Measurements from ENCODE around the gene HAVCR1. TPM values are rescaled to one million over a fixed set of nuclear protein-coding genes. Genes with fewer than 3 reads are reported as not detected.

Gene HAVCR1
- total and polyA plus RNA-seq, 11 donors = 0.18 to 0.56 TPM; not detected in 9

- intact Hi-C loops (cut with DNase I) = no loop called here
Measured at GRCh38 chr5:157068339-157068738, 9.4 kb upstream of the HAVCR1 start.

GRCh38 chr5:157067005-157067404 lies 8.1 kb upstream of the HAVCR1 start:
- intact Hi-C loops (cut with DNase I) = no loop called here
- Histone ChIP-seq H3K9me3 (no peaks in the 10 kb centered on the region), H3K36me3 (no peaks in the 10 kb centered on the region), H3K27me3 (no peaks in the 10 kb centered on the region), H3K27ac (no peak overlapping the region), H3K4me3 (no peak overlapping the region), H3K4me1 (no peaks in the 10 kb centered on the region)
- no peak for TF ChIP-seq CTCF (IDR thresholded peaks at IDR 0.05)
- ATAC-seq (no peak), DNase-seq (no peak)
- 49 to 79% (median 63%) methylated on average over 2 of the region's 2 CpGs for WGBS, 4 donors

More at GRCh38 chr5:157068339-157068738, 9.4 kb upstream of the HAVCR1 start:
- 94 to 97% (median 95%) methylated on average over 5 of the region's 5 CpGs for WGBS, 4 donors
- DNase-seq (no peak), ATAC-seq (no peak)
- no peaks in the 10 kb centered on the region for H3K9me3 ChIP-seq
- H3K27me3 ChIP-seq = no peaks in the 10 kb centered on the region
- no peaks in the 10 kb centered on the region for H3K4me1 ChIP-seq
- no peak for TF ChIP-seq CTCF (IDR thresholded peaks at IDR 0.05)
- TF ChIP-seq POLR2A (IDR thresholded peaks at IDR 0.05) = no peak
- no peak overlapping the region for H3K4me3 ChIP-seq
- H3K27ac ChIP-seq = no peak overlapping the region
- H3K36me3 ChIP-seq = no peaks in the 10 kb centered on the region

GRCh38 chr5:157066080-157066479 lies 7.2 kb upstream of the HAVCR1 start:
- TF ChIP-seq CTCF (IDR thresholded peaks at IDR 0.05) = no peak
- TF ChIP-seq POLR2A (IDR thresholded peaks at IDR 0.05) = no peak
- Histone ChIP-seq H3K36me3 (no peaks in the 10 kb centered on the region), H3K4me1 (no peaks in the 10 kb centered on the region), H3K9me3 (no peaks in the 10 kb centered on the region), H3K27ac (no peak overlapping the region), H3K4me3 (no peak overlapping the region), H3K27me3 (no peaks in the 10 kb centered on the region)
- no peak for DNase-seq
- 76 to 86% (median 82%) methylated on average over 2 of the region's 2 CpGs for WGBS, 4 donors
- no peak for ATAC-seq
- intact Hi-C loops (cut with DNase I) = no loop called here

- Histone ChIP-seq H3K27ac (no peak overlapping the region), H3K36me3 (no peaks in the 10 kb centered on the region), H3K9me3 (no peaks in the 10 kb centered on the region), H3K4me1 (no peaks in the 10 kb centered on the region), H3K27me3 (no peaks in the 10 kb centered on the region), H3K4me3 (no peak overlapping the region)
- intact Hi-C loops (cut with DNase I) = no loop called here
- TF ChIP-seq CTCF (IDR thresholded peaks at IDR 0.05) (no peak), POLR2A (IDR thresholded peaks at IDR 0.05) (no peak)
- no peak for ATAC-seq
- WGBS, 4 donors = 84 to 94% (median 91%) methylated on average over 4 of the region's 4 CpGs
- no peak for DNase-seq
Measured at GRCh38 chr5:157063776-157064430, 5.0 kb upstream of the HAVCR1 start.
